Natural killer cell (primary cell): Measurements from ENCODE around the gene GPC5. TPM values are rescaled to one million over a fixed set of nuclear protein-coding genes. Genes with fewer than 3 reads are reported as not detected.

Source experiments
- ATAC-seq, 3 donors: fragments of 150-1000 bp in 2 of 3; fragments of 200-7000 bp in 1 of 3; cut with Tn5 transposase; 1 replicate in 1 of 3; 2 replicates in 2 of 3; pipeline ENCODE4 v1.10.0; 2021; ENCODE audit warnings: mild to moderate bottlenecking in 2 of 3, moderate library complexity in 2 of 3
- DNase-seq, 2 donors: peaks; one replicate each; pipeline versions ENCODE4 v3.0.0 to v3.0.0-alpha.2; 2013 to 2021; ENCODE audit warnings: mixed read lengths in 1 of 2
- H3K27ac ChIP-seq: one replicate; pipeline ENCODE4 v1.5.1; 2013; ENCODE audit warnings: mild to moderate bottlenecking, low read length
- H3K27me3 ChIP-seq: one replicate; pipeline ENCODE4 v1.6.1; 2013; ENCODE audit warnings: low read length; ENCODE audit not compliant: control insufficient read depth, insufficient read depth
- H3K36me3 ChIP-seq: one replicate; pipeline ENCODE4 v1.6.1; 2013; ENCODE audit warnings: low read length; ENCODE audit not compliant: control insufficient read depth, insufficient read depth
- H3K4me1 ChIP-seq: one replicate; pipeline ENCODE4 v1.6.1; 2013; ENCODE audit warnings: low read length; ENCODE audit not compliant: control insufficient read depth, insufficient read depth
- H3K4me3 ChIP-seq: one replicate; pipeline ENCODE4 v1.5.1; 2013; ENCODE audit warnings: low read length
- H3K9me3 ChIP-seq: one replicate; pipeline ENCODE4 v1.6.1; 2013; ENCODE audit warnings: low read length; ENCODE audit not compliant: control insufficient read depth, insufficient read depth
- H3K27ac Mint-ChIP-seq, 2 donors: one replicate each; pipeline ENCODE4 v1.8.0; 2022; ENCODE audit warnings: mild to moderate bottlenecking in 2 of 2, mixed read lengths in 2 of 2, moderate library complexity in 1 of 2
- H3K27me3 Mint-ChIP-seq, 2 donors: one replicate each; pipeline ENCODE4 v1.8.0; 2022; ENCODE audit warnings: low read depth in 2 of 2, mixed read lengths in 2 of 2
- H3K36me3 Mint-ChIP-seq: one replicate; pipeline ENCODE4 v1.8.0; 2022; ENCODE audit warnings: mixed read lengths
- H3K4me1 Mint-ChIP-seq, 2 donors: one replicate each; pipeline ENCODE4 v1.8.0; 2022; ENCODE audit warnings: mixed read lengths in 2 of 2
- H3K4me3 Mint-ChIP-seq: one replicate; pipeline ENCODE4 v1.8.0; 2022; ENCODE audit warnings: mild to moderate bottlenecking, moderate library complexity, mixed read lengths
- H3K9me3 Mint-ChIP-seq, 2 donors: one replicate each; pipeline ENCODE4 v1.8.0; 2022; ENCODE audit warnings: mixed read lengths in 2 of 2
- WGBS: methylation state at CpG from one replicate; pipeline ENCODE4 v1.1.7; 2013; ENCODE audit warnings: missing lambda C conversion rate; ENCODE audit not compliant: insufficient coverage; 5-methylcytosine and 5-hydroxymethylcytosine counted together
- intact Hi-C: fragments of 100-400 bp; cut with micrococcal nuclease; formaldehyde crosslinking; loops from one replicate; pipeline ENCODE4 v1.14.2; 2022
- total RNA-seq, 4 donors: library from RNA; stranded (reverse); fragments of 120-200 nt in 1 of 4; gene quantifications; one replicate each; pipeline versions ENCODE4 v1.2.3 to v1.2.4, GENCODE V29; 2013 to 2022
- TF ChIP-seq, protein P1 (sequence below): fragments of 200-600 bp; IDR thresholded peaks from one replicate; pipeline ENCODE4 v1.8.0; 2022; ENCODE audit warnings: antibody characterized with exemption

The GPC5 gene
- total RNA-seq, 3 donors from 2014 or later (not counting 1 experiment from before 2014, with no cell fraction given), result not detected

DNA sequence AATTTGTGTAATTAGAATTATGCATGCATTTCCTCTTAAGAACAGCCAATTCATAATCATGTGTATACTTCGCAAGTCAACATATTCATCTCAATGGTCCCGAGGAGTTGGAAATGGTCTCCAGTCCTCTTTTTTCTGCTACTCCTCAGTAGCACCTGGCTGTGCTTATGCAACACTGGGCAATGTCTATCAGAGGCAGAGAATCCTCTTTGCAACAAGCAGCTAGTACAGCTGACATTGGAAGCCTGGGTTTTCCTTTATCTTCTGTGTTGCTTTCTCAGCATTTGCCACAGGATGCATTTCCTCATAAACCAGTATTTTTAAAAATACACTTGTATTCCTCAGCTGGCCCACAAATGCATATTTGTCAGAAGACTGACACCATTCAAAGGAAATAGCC lies 1422.9 kb downstream of the GPC5 start:
- ATAC-seq (no peak), DNase-seq (no peak)
- no peaks in the 10 kb centered on the region for H3K27me3 ChIP-seq
- no peaks in the 10 kb centered on the region for H3K4me1 Mint-ChIP-seq
- WGBS, result 92% methylated on average over 2 of the region's 2 CpGs
- H3K27ac Mint-ChIP-seq, result no peak overlapping the region
- no peak overlapping the region for H3K27ac ChIP-seq
- intact Hi-C loops, result no loop called here
- TF ChIP-seq, protein P1, sequence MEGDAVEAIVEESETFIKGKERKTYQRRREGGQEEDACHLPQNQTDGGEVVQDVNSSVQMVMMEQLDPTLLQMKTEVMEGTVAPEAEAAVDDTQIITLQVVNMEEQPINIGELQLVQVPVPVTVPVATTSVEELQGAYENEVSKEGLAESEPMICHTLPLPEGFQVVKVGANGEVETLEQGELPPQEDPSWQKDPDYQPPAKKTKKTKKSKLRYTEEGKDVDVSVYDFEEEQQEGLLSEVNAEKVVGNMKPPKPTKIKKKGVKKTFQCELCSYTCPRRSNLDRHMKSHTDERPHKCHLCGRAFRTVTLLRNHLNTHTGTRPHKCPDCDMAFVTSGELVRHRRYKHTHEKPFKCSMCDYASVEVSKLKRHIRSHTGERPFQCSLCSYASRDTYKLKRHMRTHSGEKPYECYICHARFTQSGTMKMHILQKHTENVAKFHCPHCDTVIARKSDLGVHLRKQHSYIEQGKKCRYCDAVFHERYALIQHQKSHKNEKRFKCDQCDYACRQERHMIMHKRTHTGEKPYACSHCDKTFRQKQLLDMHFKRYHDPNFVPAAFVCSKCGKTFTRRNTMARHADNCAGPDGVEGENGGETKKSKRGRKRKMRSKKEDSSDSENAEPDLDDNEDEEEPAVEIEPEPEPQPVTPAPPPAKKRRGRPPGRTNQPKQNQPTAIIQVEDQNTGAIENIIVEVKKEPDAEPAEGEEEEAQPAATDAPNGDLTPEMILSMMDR, result no peak
- H3K4me1 ChIP-seq, result no peaks in the 10 kb centered on the region
- H3K9me3 ChIP-seq, result no peaks in the 10 kb centered on the region
- H3K27me3 Mint-ChIP-seq, result no peaks in the 10 kb centered on the region
- H3K4me3 Mint-ChIP-seq, result no peak overlapping the region
- no peaks in the 10 kb centered on the region for H3K36me3 ChIP-seq
- no peak overlapping the region for H3K4me3 ChIP-seq
- no peaks in the 10 kb centered on the region for H3K36me3 Mint-ChIP-seq
- H3K9me3 Mint-ChIP-seq, result peaks cover 15 to 18% of the 10 kb centered on the region in 2 donors

- no peak overlapping the region for H3K27ac ChIP-seq
- no peak overlapping the region for H3K4me3 ChIP-seq
- DNase-seq, result no peak
- no CpG with 5 or more reads among the region's 1 CpG for WGBS
- H3K27me3 ChIP-seq, result no peaks in the 10 kb centered on the region
- Mint-ChIP-seq H3K27me3 (no peaks in the 10 kb centered on the region), H3K9me3 (peaks cover 14 to 19% of the 10 kb centered on the region in 2 donors), H3K27ac (no peak overlapping the region), H3K36me3 (no peaks in the 10 kb centered on the region), H3K4me1 (no peaks in the 10 kb centered on the region), H3K4me3 (no peak overlapping the region)
- H3K4me1 ChIP-seq, result no peaks in the 10 kb centered on the region
- no peak for ATAC-seq
- intact Hi-C loops, result no loop called here
- H3K9me3 ChIP-seq, result no peaks in the 10 kb centered on the region
- TF ChIP-seq, protein P1, result no peak
- H3K36me3 ChIP-seq, result no peaks in the 10 kb centered on the region
Measured at GRCh38 chr13:92823059-92823458, 1424.6 kb downstream of the GPC5 start.

- Histone ChIP-seq H3K27me3 (no peaks in the 10 kb centered on the region), H3K27ac (no peak overlapping the region), H3K9me3 (no peaks in the 10 kb centered on the region), H3K4me1 (no peaks in the 10 kb centered on the region), H3K4me3 (no peak overlapping the region), H3K36me3 (no peaks in the 10 kb centered on the region)
- TF ChIP-seq, protein P1, result no peak
- H3K4me1 Mint-ChIP-seq, result no peaks in the 10 kb centered on the region
- no peak overlapping the region for H3K4me3 Mint-ChIP-seq
- H3K27ac Mint-ChIP-seq, result no peak overlapping the region
- no peaks in the 10 kb centered on the region for H3K27me3 Mint-ChIP-seq
- DNase-seq, result no peak
- ATAC-seq, result no peak
- intact Hi-C loops, result no loop called here
- WGBS, result 69% methylated on average over 5 of the region's 5 CpGs
- peaks cover 4 to 11% of the 10 kb centered on the region in 2 donors for H3K9me3 Mint-ChIP-seq
- no peaks in the 10 kb centered on the region for H3K36me3 Mint-ChIP-seq
Measured at GRCh38 chr13:92825938-92826596, 1427.6 kb downstream of the GPC5 start.

- no peaks in the 10 kb centered on the region for H3K36me3 Mint-ChIP-seq
Measured at GRCh38 chr13:92827503-92827902, 1429.1 kb downstream of the GPC5 start.

More at GRCh38 chr13:92827503-92827902, 1429.1 kb downstream of the GPC5 start:
- H3K4me1 ChIP-seq, result no peaks in the 10 kb centered on the region
- intact Hi-C loops, result no loop called here
- DNase-seq (no peak), ATAC-seq (no peak)
- peaks cover 2 to 11% of the 10 kb centered on the region in 2 donors for H3K9me3 Mint-ChIP-seq
- 72% methylated on average over 4 of the region's 4 CpGs for WGBS
- TF ChIP-seq, protein P1, result no peak
- no peaks in the 10 kb centered on the region for H3K27me3 ChIP-seq
- no peaks in the 10 kb centered on the region for H3K9me3 ChIP-seq
- H3K4me1 Mint-ChIP-seq, result no peaks in the 10 kb centered on the region
- no peak overlapping the region for H3K27ac Mint-ChIP-seq
- H3K36me3 ChIP-seq, result no peaks in the 10 kb centered on the region
- H3K4me3 ChIP-seq, result no peak overlapping the region
- H3K27ac ChIP-seq, result no peak overlapping the region
- H3K27me3 Mint-ChIP-seq, result no peaks in the 10 kb centered on the region
- H3K4me3 Mint-ChIP-seq, result no peak overlapping the region
